HFFc6 (cell line): ENCODE results near the gene IGF2. TPM values are rescaled to one million over a fixed set of nuclear protein-coding genes. Genes with fewer than 3 reads are reported as not detected.
A peak's percentile ranks its signal among the peaks of the same experiment; 100 is the strongest.

ENCODE experiments used
- DNase-seq: peaks from one replicate; pipeline ENCODE4 v3.0.0-alpha.2; 2018
- H3K27ac Mint-ChIP-seq: 2 replicates; pipeline ENCODE4 v1.8.0; 2020; ENCODE audit warnings: mild to moderate bottlenecking, mixed read lengths
- H3K27me3 Mint-ChIP-seq: 2 replicates; pipeline ENCODE4 v1.8.0; 2021; ENCODE audit warnings: mild to moderate bottlenecking, moderate library complexity, mixed read lengths; ENCODE audit not compliant: insufficient read depth
- H3K36me3 Mint-ChIP-seq: 2 replicates; pipeline ENCODE4 v1.8.0; 2021; ENCODE audit warnings: low read depth, mixed read lengths
- H3K4me1 Mint-ChIP-seq: 2 replicates; pipeline ENCODE4 v1.8.0; 2020; ENCODE audit warnings: low read depth, mixed read lengths
- H3K4me3 Mint-ChIP-seq: 2 replicates; pipeline ENCODE4 v1.8.0; 2020; ENCODE audit warnings: mild to moderate bottlenecking, moderate library complexity, mixed read lengths
- H3K9me3 Mint-ChIP-seq: 2 replicates; pipeline ENCODE4 v1.8.0; 2020; ENCODE audit warnings: mild to moderate bottlenecking, mixed read lengths
- total RNA-seq, 6 experiments: library from RNA; stranded (reverse); fragmentation: NEBNext Ultra II Directional; extraction: Animal tissue kit (Norgen Biotek cat#: 25700); gene quantifications; 2 replicates in 1 of 6; 3 replicates in 5 of 6; pipeline ENCODE4 v1.2.3, GENCODE V29; 2021
- TF ChIP-seq, protein P1 (sequence below): fragments of 200-600 bp; sonication (generic); IDR thresholded peaks from 2 replicates; pipeline ENCODE4 v1.5.0; 2021; ENCODE audit warnings: antibody characterized with exemption, mild to moderate bottlenecking

Gene IGF2
- total RNA-seq, 6 experiments from 2014 or later: 0.90 to 2.6 (median 2.0) TPM

DNA sequence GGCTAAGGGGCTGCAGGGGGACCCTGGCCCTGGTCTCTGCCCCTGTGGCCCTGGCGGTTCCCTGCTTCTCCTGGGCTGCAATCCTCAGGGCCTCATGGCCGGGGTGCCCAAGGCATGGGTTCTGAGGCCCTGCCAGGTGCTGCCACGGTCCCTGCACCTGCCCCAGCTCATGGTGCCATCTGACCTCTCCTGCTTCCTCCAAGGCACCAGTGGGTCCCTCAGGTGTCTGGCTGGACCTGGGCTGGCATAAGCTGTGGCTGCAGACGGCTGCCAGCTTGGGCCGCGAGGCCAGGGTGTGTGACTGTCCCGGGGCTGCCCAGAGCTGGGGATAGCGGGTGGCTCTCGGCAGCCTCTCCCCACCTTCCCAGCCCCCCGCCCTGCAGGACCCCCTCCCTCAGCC lies 19.8 kb upstream of the IGF2 start:
- DNase-seq: no peak
- peaks cover 4% of the 10 kb centered on the region for H3K27me3 Mint-ChIP-seq
- no peaks in the 10 kb centered on the region for H3K36me3 Mint-ChIP-seq
- no peak overlapping the region for H3K4me3 Mint-ChIP-seq
- H3K9me3 Mint-ChIP-seq: no peaks in the 10 kb centered on the region
- H3K4me1 Mint-ChIP-seq: no peaks in the 10 kb centered on the region
- H3K27ac Mint-ChIP-seq: no peak overlapping the region
- TF ChIP-seq, protein P1, sequence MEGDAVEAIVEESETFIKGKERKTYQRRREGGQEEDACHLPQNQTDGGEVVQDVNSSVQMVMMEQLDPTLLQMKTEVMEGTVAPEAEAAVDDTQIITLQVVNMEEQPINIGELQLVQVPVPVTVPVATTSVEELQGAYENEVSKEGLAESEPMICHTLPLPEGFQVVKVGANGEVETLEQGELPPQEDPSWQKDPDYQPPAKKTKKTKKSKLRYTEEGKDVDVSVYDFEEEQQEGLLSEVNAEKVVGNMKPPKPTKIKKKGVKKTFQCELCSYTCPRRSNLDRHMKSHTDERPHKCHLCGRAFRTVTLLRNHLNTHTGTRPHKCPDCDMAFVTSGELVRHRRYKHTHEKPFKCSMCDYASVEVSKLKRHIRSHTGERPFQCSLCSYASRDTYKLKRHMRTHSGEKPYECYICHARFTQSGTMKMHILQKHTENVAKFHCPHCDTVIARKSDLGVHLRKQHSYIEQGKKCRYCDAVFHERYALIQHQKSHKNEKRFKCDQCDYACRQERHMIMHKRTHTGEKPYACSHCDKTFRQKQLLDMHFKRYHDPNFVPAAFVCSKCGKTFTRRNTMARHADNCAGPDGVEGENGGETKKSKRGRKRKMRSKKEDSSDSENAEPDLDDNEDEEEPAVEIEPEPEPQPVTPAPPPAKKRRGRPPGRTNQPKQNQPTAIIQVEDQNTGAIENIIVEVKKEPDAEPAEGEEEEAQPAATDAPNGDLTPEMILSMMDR: no peak

DNA sequence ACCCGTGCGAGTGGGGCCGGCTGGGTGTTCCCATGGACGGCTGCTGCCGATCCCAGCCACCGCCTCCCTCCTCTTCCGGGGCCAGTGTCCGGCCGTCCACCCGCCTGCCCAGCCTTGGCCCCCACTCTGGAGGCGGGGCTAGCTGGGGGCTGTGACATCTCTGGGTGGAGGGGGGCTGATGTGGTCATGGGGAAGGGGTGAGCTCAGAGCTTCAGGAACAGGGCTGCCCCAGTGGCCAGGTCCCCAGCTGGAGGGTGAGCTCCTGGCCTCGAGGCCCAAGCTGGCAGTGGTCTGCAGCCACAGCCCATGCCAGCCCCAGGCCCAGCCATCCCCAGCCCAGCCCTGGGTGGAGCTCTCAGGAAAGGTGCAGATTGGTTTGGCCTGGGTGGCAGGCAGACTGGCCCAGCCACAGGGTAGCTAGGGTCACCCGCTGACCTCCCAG lies 19.1 kb upstream of the IGF2 start:
- H3K27me3 Mint-ChIP-seq: peaks cover 10% of the 10 kb centered on the region
- no peak for DNase-seq
- H3K27ac Mint-ChIP-seq: no peak overlapping the region
- TF ChIP-seq, protein P1: no peak
- no peaks in the 10 kb centered on the region for H3K36me3 Mint-ChIP-seq
- no peaks in the 10 kb centered on the region for H3K9me3 Mint-ChIP-seq
- H3K4me3 Mint-ChIP-seq: no peak overlapping the region
- H3K4me1 Mint-ChIP-seq: no peaks in the 10 kb centered on the region

DNA sequence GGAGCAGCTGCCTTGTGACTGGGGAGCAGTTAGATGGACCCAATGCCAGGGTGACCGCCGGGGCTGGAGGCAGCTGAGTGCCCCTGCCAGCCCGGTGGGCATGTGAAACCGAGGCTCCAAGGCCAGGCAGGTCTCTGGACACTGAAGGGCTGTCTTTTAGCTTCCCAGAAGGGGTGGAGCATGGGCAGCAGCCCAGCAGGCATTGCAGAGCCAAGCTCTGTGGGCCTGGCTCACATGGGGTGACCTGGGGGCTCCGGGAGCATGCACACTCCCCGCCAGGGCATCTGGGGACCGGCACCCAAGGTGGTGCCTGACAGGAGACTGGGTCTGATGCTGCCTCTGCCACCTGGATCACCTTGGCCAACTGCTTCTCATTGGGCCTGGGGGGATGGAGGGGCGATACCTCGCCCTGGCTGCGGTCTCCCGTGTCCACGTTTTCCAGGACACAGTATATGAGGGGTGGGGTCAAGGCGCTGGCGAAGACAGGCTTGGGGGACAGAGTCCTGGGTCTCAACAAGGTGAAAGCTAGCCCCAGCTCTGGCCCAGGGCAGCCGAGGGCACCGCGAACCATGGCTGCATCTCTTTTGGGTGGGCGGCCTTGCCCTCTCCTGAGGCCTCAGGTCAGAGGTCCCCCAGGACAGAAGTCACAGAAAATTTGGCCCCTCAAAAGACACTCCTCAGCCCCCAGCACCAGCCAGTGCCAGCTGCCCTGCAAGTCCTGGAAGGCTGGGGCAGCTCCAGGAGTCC lies 18.3 kb upstream of the IGF2 start:
- Mint-ChIP-seq H3K4me1 (no peaks in the 10 kb centered on the region), H3K9me3 (no peaks in the 10 kb centered on the region), H3K4me3 (no peak overlapping the region), H3K27me3 (peaks cover 8% of the 10 kb centered on the region), H3K36me3 (no peaks in the 10 kb centered on the region), H3K27ac (no peak overlapping the region)
- DNase-seq: no peak
- TF ChIP-seq, protein P1: no peak

DNA sequence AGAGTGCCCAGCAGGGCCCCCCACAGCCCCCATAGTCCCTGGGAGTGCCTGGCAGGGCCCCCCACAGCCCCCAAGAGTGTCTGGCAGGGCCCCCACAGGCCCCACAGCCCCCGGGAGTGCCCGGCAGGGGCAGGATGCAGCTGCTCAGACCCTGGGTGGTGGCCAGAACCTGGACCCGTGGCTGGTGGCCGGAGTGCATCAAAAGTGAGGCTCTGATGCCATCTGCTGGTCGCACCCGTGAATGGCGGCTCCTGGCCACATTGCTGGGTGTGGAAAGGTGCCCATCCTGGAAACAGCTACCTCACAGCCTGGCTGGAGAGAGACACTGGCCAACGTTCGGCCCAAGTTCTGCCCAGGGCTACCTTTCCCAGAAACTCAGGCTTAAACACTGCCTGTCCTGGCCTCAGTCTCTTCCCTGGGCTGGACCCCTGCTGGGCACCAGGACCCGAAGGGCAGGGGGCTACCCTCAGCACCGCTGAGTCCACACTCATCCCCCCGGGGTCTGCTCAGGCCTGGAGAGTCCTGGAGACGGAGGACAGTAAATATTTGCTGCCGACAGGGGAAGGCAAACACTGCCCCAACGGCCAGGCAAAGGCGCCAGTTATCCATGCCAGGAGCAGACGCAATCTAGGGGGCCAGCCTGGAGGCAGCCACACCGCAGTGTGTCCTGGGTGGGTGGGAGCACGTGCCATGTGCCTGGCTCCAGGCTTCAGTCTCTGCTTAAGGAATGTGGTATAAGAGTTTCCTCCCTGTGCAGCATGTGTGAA lies 17.4 kb upstream of the IGF2 start:
- DNase-seq: peak; percentile 45
- H3K4me1 Mint-ChIP-seq: no peaks in the 10 kb centered on the region
- H3K4me3 Mint-ChIP-seq: no peak overlapping the region
- no peaks in the 10 kb centered on the region for H3K36me3 Mint-ChIP-seq
- no peaks in the 10 kb centered on the region for H3K9me3 Mint-ChIP-seq
- H3K27me3 Mint-ChIP-seq: peaks cover 8% of the 10 kb centered on the region
- no peak overlapping the region for H3K27ac Mint-ChIP-seq
- TF ChIP-seq, protein P1: peak; percentile 90

DNA sequence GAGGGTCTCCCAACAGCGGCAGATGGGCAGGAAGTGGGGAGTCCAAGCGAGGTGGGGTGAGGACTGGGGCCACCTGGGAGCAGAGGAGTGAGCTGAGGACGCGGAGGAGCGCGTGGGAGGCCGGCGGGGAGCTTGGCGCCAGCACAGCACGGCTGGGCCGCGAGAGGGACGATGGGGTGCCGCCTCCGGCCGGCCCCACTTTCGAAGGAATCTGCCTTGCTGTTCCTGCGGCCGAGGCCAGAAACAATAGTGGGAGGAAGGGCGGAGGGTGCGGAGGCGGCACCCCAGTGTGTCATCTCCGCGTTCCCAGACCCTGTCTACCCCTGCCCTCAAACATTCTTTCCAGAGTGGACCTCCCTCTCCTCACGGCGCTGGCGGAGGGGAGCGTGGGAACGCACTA lies 16.3 kb upstream of the IGF2 start:
- no peak overlapping the region for H3K4me3 Mint-ChIP-seq
- no peak overlapping the region for H3K27ac Mint-ChIP-seq
- H3K4me1 Mint-ChIP-seq: no peaks in the 10 kb centered on the region
- H3K27me3 Mint-ChIP-seq: peaks cover 14% of the 10 kb centered on the region
- no peaks in the 10 kb centered on the region for H3K9me3 Mint-ChIP-seq
- no peaks in the 10 kb centered on the region for H3K36me3 Mint-ChIP-seq
- DNase-seq: no peak
- TF ChIP-seq, protein P1: no peak
